Tibial nerve (tissue), 3 donors: ENCODE results near the gene GRK2.

ENCODE experiments used
- POLR2A ChIP-seq, 2 donors: fragments of 450-650 bp; IDR thresholded peaks; one replicate each; pipeline ENCODE4 v1.6.1; 2017; ENCODE audit warnings: antibody characterized with exemption in 2 of 2, mild to moderate bottlenecking in 2 of 2, moderate library complexity in 2 of 2
- TF ChIP-seq, protein P1 (sequence below), 5 experiments: fragments of 200-600 bp in 3 of 5; fragments of 450-650 bp in 2 of 5; sonication (generic) in 3 of 5; IDR thresholded peaks; one replicate each; pipeline ENCODE4 v1.5.1; 2016 to 2019; ENCODE audit warnings: antibody characterized with exemption in 5 of 5, mild to moderate bottlenecking in 3 of 5, moderate library complexity in 2 of 5

DNA sequence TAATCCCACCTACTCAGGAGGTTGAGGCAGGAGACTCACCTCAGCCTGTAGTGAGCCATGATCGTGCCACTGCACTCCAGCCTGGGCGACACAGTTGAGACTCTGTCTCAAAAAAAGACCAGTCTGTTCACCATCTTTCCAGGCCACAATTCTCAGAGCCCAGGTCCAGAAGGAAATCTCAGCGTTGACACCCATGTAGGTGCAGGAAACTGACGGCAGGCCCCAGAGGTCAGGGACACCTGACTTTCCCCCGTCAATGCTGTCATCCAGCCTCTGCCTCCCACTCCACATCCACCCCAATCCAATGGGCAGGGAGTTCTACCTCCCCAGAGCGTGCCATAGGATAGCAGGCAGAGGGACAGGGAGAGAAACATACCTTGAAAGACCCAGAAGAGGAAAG, 5.9 kb upstream of the GRK2 start:
- TF ChIP-seq, protein P1, sequence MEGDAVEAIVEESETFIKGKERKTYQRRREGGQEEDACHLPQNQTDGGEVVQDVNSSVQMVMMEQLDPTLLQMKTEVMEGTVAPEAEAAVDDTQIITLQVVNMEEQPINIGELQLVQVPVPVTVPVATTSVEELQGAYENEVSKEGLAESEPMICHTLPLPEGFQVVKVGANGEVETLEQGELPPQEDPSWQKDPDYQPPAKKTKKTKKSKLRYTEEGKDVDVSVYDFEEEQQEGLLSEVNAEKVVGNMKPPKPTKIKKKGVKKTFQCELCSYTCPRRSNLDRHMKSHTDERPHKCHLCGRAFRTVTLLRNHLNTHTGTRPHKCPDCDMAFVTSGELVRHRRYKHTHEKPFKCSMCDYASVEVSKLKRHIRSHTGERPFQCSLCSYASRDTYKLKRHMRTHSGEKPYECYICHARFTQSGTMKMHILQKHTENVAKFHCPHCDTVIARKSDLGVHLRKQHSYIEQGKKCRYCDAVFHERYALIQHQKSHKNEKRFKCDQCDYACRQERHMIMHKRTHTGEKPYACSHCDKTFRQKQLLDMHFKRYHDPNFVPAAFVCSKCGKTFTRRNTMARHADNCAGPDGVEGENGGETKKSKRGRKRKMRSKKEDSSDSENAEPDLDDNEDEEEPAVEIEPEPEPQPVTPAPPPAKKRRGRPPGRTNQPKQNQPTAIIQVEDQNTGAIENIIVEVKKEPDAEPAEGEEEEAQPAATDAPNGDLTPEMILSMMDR (IDR thresholded peaks at IDR 0.05), result no peak
- TF ChIP-seq POLR2A (IDR thresholded peaks at IDR 0.05), result no peak
